Neural cell (in vitro differentiated cells): ENCODE data around the gene RBP5.

Source experiments
- EP300 ChIP-seq: fragments of 450-650 bp; conservative IDR thresholded peaks from 2 replicates; pipeline ENCODE4 v1.6.1; 2014; ENCODE audit warnings: antibody characterized with exemption, mild to moderate bottlenecking, moderate library complexity; ENCODE audit not compliant: poor library complexity, severe bottlenecking
- MXI1 ChIP-seq: fragments of 450-650 bp; conservative IDR thresholded peaks from 2 replicates; pipeline ENCODE4 v1.6.1; 2014; ENCODE audit warnings: antibody characterized with exemption, mild to moderate bottlenecking; ENCODE audit not compliant: poor library complexity, severe bottlenecking
- RAD21 ChIP-seq: fragments of 450-650 bp; conservative IDR thresholded peaks from 2 replicates; pipeline ENCODE4 v1.6.1; 2014; ENCODE audit warnings: antibody characterized with exemption, mild to moderate bottlenecking, moderate library complexity
- SMC3 ChIP-seq: fragments of 450-650 bp; conservative IDR thresholded peaks from 2 replicates; pipeline ENCODE4 v1.6.1; 2014; ENCODE audit warnings: antibody characterized with exemption, mild to moderate bottlenecking, moderate library complexity; ENCODE audit not compliant: poor library complexity
- TAF1 ChIP-seq: IDR thresholded peaks from 2 replicates; pipeline ENCODE4 v1.6.1; 2012; ENCODE audit warnings: low read depth
- TF ChIP-seq, protein P1 (sequence below): fragments of 450-650 bp; IDR thresholded peaks from 2 replicates; pipeline ENCODE4 v1.5.1; 2014; ENCODE audit warnings: antibody characterized with exemption, mild to moderate bottlenecking, moderate library complexity; ENCODE audit not compliant: poor library complexity, severe bottlenecking
- TF ChIP-seq, protein P2 (sequence below): IDR thresholded peaks from 2 replicates; pipeline ENCODE4 v1.6.1; 2012; ENCODE audit warnings: borderline replicate concordance

DNA sequence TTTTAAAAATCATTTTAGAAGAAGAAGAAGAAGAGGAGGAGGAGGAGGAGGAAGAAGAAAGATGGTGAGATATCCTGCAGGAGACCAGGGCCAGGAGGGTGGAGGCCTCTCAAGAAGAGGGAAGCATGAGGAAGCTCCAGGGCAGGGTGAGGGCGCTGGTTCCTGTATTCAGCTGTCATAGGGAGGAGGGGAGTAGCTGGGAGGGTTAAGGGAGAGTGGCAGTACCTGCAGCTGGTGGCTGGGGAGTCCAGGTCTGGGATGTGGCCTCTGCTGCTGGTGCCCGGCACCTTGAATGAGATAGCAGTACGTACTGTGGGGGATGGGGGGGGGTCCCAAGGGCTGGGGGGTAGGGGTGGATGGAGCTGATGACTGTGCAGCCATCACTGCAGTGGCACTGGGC lies 9.8 kb downstream of the RBP5 start:
- TF ChIP-seq SMC3 (no peak), TAF1 (no peak), RAD21 (no peak), MXI1 (no peak), EP300 (no peak)
- TF ChIP-seq, protein P1, sequence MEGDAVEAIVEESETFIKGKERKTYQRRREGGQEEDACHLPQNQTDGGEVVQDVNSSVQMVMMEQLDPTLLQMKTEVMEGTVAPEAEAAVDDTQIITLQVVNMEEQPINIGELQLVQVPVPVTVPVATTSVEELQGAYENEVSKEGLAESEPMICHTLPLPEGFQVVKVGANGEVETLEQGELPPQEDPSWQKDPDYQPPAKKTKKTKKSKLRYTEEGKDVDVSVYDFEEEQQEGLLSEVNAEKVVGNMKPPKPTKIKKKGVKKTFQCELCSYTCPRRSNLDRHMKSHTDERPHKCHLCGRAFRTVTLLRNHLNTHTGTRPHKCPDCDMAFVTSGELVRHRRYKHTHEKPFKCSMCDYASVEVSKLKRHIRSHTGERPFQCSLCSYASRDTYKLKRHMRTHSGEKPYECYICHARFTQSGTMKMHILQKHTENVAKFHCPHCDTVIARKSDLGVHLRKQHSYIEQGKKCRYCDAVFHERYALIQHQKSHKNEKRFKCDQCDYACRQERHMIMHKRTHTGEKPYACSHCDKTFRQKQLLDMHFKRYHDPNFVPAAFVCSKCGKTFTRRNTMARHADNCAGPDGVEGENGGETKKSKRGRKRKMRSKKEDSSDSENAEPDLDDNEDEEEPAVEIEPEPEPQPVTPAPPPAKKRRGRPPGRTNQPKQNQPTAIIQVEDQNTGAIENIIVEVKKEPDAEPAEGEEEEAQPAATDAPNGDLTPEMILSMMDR: no peak
- TF ChIP-seq, protein P2, sequence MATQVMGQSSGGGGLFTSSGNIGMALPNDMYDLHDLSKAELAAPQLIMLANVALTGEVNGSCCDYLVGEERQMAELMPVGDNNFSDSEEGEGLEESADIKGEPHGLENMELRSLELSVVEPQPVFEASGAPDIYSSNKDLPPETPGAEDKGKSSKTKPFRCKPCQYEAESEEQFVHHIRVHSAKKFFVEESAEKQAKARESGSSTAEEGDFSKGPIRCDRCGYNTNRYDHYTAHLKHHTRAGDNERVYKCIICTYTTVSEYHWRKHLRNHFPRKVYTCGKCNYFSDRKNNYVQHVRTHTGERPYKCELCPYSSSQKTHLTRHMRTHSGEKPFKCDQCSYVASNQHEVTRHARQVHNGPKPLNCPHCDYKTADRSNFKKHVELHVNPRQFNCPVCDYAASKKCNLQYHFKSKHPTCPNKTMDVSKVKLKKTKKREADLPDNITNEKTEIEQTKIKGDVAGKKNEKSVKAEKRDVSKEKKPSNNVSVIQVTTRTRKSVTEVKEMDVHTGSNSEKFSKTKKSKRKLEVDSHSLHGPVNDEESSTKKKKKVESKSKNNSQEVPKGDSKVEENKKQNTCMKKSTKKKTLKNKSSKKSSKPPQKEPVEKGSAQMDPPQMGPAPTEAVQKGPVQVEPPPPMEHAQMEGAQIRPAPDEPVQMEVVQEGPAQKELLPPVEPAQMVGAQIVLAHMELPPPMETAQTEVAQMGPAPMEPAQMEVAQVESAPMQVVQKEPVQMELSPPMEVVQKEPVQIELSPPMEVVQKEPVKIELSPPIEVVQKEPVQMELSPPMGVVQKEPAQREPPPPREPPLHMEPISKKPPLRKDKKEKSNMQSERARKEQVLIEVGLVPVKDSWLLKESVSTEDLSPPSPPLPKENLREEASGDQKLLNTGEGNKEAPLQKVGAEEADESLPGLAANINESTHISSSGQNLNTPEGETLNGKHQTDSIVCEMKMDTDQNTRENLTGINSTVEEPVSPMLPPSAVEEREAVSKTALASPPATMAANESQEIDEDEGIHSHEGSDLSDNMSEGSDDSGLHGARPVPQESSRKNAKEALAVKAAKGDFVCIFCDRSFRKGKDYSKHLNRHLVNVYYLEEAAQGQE: no peak
